ENCODE results near the gene GMEB2. TPM values are rescaled to one million over a fixed set of nuclear protein-coding genes. Genes with fewer than 3 reads are reported as not detected.
"Not testable (repeated sequence)": the region's sequence is repeated elsewhere in the genome, so short reads cannot be mapped to it uniquely, and the experiment has no call there.

Gene GMEB2
- total RNA-seq, 1 experiment from 2014 or later, result 19.7 TPM

DNA sequence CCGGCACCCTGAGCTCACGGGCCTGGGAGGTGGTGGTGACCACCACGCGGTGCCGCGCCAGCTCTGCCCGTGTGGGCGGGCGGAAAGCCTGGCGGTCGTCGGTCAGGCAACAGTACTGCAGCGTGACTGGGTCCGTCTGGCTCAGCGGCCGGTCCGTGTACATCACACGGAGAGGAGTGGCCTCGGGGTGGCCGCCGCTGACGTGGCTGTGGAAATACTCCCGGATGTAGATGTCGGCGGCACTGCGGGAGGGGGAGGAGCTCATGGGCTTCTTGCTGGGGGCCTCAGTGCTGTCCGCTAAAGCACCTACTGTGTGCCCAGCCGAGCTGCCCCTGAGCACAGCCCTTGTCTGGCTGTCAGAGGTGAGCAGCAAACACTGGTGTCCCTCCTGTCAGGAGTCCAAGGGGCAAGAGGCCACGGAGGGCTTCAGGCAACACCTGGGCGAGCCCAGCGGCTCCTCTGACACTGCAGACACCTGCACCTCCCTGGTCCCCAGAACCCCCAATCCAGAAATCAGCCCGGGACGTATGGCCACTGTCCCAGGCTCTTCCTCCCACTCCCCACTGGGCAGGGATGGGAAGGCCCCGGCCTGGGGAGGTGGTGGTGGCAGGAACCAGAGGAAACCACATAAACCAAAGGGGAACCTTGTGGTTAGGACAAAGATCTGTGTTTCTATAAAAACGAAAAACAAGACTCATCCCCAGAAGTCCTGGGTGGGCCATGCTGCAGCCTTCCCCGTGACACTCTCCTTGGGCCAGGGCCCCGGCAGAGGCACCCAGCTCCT, 59.3 kb downstream of the GMEB2 start:
- no peak for DNase-seq (ENCODE audit: low spot score)

DNA sequence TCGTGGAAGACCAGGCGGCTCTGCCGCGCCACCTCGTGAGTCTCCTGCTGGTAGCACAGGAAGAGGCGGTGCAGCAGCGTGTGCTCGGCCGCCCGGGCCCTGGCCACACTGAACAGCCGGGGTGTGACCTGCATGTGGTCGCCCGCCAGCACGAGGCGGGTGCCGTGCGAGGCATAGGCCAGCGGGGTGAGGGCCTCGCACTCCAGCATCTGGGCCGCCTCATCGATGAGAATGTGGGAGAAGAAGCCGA, 59.8 kb downstream of the GMEB2 start:
- DNase-seq (ENCODE audit: low spot score), result no peak
- in situ Hi-C loops (cut with HindIII; ENCODE audit: low sequenced_read_pairs), result no loop called here

More for the DNA sequence above, 59.3 kb downstream of the GMEB2 start:
- in situ Hi-C loops (cut with HindIII; ENCODE audit: low sequenced_read_pairs), result no loop called here

DNA sequence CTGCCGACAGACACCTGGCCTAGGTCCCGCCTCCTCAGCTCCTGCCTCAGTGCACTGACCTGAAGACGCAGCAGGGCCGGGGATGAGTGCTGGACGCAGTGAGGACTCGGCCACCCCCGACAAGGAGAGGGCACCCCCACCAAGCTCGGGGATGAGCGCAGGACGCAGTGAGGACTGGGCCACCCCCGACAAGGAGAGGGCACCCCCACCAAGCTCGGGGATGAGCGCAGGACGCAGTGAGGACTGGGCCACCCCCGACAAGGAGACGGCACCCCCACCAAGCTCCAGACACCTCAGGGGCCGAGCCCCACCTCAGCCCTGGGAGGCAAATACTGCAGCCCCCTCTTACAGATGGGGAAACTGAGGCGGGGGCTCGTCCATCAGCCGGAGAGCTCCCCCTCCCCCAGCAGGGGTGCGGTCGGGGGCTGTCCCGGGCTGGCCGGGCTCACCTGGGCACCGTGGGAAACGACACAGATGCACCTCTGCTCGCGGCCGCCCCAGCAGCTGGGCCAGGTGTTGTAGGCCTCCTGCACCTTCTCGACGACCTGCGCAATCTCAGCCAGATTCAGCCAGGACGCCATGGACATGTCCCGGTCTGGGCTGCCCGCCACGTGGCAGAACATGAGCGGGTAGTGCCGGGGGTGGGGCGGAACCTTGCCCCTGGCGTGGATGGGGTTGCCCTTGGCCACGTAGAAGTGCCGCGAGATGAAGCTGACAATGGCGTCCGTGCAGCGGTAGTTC, 60.3 kb downstream of the GMEB2 start:
- in situ Hi-C loops (cut with HindIII; ENCODE audit: low sequenced_read_pairs), result no loop called here
- DNase-seq (ENCODE audit: low spot score), result no peak

DNA sequence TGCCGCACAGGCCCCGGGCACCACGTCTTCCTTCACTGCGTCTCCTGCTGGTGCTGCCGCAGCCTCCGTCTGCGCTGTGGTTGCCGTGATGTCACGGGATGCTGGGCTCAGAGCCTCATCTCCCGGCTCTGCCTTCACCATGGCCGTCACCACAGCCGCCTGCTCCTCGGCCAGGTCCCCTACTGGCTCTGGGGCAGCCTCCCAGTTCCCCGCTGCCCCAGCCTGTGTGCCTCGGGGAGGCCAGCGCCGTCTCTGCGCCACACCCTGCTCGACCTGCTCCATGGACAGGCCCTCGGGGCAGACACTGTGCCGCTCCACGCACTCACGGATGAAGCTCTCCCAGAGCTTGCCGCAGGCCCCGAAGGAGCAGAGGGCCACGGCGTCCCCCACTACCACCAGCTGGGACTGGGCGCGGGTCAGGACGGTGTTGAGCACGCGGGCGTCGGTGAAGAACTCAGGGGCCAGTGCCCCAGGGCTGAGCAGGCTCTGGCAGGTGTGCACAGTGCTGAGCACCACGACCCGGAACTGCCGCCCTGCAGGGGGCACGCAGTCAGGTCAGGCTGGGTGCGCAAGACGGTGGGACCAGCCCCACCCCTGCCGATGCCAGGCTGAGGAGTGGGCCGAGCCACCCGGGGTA, 61.1 kb downstream of the GMEB2 start:
- in situ Hi-C loops (cut with HindIII; ENCODE audit: low sequenced_read_pairs), result no loop called here

DNA sequence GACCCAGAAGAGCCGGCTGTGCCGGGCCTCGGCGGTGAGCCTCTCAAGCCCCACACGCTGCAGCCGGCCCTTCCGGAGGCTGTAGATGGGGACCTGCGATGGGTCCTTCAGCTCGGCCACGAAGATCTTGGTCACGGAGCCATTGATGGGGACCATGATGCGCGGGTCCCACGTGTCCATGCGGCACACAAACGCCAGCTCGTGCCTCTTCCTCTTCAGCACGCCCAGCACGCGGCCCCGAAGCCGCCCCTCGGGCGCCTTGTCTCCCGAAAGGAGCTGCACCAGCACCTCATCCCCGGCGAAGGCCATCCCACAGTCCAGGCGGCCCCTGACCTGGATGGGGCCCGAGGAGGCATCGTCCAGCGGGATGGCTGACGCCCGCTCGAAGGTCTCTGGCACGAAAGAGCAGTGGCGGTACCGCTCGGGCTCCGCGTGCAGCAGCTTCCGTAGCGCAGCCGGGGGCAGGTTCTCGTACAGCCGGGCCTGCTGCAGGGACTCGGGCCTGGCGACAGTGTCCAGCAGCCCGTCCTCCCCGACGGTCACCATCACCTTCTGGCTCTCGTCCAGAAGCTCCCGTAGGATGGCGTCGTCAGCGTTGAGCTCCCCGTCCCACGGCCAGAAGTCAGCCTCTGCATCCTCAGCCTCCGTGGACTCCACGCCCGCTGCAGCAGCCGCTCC, 61.7 kb downstream of the GMEB2 start:
- no peak for DNase-seq (ENCODE audit: low spot score)
- in situ Hi-C loops (cut with HindIII; ENCODE audit: low sequenced_read_pairs), result no loop called here

More for the DNA sequence above, 61.1 kb downstream of the GMEB2 start:
- DNase-seq (ENCODE audit: low spot score), result peak; percentile 12

DNA sequence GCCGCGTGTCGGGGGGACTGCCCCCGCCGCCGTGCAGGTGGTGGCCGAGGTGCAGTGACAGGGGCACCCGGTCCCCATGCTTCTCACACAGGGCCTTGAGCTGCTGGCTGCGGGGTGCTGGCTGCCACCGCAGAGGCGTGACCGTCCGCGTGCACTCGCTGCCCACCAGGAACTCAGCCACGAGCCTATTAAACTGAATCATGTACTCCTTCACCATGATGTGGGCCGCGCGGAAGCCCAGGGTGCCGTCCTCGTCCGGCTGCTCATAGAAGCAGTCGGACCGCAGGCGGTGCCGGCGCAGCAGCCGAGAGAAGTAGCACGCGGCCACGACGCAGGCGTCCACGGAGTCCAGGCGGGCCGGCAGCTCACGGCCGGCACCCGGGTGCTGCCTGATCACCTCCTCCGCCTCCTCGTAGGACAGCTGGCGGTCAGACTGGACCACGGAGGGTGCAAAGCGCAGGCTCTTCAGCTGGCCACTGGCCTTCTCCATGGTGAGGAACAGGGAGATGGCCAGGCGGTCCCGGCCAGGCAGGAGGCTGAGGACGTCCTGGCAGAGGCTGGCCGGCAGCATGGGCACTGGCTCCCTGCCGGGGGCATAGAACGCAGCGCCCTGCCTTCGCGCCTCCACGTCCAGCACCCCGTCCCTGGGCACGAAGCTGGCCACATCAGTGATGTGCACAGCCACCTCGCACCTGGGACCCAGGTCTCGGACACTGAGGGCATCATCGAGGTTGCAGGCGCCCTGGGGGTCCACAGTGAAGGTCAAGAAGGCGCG, 62.7 kb downstream of the GMEB2 start:
- in situ Hi-C loops (cut with HindIII; ENCODE audit: low sequenced_read_pairs), result no loop called here

DNA sequence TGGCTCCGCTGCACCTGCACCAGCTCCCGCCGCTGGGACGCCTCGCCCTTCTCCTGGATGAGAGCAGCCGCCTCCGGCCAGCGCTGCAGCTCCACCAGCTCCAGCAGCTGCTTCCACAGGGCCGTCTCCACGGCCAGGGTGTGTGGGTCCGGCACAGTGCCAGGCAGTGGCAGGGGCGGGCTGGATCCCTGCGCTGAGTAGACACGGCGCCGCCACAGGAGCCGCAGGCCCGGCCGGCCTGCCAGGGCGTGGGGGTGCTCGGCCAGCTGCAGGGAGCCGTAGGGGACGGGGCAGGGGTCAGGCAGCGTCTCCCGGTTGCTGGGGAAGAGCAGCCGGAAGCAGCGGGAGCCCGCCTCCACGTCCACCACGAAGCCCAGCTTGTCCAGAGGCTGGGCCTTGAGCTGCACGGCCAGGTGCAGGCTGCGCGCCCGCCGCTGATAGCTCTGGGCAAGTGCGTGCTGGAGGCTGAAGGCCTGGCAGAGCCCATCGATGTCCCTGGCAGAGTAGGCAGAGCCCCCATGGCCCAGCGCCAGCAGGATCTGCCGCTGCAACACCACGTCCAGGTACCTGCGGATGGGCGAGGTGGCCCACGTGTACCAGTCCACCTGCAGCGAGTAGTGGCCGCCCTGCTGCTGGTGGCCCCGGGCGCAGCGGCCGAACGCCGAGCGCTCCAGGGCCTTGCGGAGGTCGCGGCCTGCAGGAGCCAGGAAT, 63.5 kb downstream of the GMEB2 start:
- no peak for DNase-seq (ENCODE audit: low spot score)
- in situ Hi-C loops (cut with HindIII; ENCODE audit: low sequenced_read_pairs), result no loop called here

More for the DNA sequence above, 62.7 kb downstream of the GMEB2 start:
- DNase-seq (ENCODE audit: low spot score), result no peak

DNA sequence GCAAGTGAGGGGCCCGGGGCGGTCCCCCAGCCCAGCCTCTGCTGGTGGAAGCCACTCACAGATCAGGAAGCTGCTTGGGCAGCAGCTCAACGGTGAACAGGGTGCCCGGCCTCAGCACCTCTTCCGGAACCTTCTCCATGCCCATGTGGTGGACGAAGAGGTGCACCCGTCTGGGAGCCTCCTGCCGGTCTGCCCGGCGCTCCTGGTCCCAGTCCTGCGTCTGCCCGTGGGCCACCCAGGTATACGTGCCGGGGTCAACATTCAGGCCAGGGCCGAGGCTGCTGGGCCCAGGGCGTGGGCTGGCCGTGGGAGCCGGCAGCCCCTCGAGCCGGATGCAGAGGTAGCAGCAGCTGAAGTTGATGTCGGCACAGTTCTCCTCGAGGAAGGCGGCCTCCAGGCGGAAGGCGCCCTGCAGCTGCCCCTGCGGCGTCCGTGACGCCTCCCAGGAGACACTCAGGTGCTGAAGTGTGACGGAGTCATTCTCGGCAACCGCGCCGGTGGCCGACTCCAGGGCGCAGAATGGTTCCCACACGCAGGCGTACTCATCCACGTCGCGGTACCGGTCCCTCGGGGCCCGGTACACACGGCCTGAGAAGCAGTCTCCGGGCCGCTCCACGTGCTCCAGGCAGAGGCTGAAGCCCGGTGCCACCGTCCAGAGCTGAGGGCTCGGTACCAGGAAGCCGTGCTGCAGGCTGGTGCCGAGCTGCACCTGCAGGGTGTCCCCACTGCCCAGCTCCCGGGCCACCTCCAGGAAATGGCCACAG, 64.3 kb downstream of the GMEB2 start:
- no peak for DNase-seq (ENCODE audit: low spot score)
- in situ Hi-C loops (cut with HindIII; ENCODE audit: low sequenced_read_pairs), result no loop called here

DNA sequence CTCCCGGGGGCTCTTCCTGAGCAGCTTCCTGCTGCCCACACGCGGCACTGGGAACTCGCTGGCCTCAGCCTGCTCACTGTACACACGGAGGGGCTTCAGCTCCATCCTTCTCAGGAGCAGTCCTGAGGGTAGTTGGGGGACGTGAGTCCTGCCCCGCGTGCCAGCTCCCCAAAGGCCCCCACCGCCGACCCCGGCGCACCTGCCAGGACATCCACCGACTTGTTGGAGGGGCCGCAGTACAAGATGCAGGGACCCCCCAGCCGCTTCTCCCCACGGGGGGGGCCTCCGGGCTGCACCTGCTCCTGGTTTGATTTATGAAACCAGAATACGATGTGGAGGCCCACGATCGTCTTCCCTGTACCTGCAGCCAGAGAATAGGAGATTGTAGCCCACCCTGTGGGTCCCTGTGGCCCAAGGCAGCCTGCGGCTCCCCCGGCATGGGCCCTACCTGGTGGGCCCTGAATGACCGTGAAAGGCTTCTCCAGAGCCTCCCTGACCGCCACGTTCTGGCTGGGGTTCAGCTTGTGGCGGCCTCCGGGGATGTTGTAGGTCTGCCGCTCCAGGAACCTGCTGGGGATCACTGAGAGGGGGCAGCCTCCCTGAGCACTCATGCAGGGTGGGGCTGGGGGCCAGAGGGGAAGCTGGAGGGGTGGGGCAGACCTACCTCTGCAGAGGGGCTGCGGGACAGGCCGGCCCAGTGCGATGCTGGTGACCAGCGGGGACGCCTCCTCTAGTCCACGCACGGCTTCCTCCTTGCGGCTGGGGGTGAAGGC, 65.1 kb downstream of the GMEB2 start:
- DNase-seq (ENCODE audit: low spot score), result no peak
- in situ Hi-C loops (cut with HindIII; ENCODE audit: low sequenced_read_pairs), result no loop called here

DNA sequence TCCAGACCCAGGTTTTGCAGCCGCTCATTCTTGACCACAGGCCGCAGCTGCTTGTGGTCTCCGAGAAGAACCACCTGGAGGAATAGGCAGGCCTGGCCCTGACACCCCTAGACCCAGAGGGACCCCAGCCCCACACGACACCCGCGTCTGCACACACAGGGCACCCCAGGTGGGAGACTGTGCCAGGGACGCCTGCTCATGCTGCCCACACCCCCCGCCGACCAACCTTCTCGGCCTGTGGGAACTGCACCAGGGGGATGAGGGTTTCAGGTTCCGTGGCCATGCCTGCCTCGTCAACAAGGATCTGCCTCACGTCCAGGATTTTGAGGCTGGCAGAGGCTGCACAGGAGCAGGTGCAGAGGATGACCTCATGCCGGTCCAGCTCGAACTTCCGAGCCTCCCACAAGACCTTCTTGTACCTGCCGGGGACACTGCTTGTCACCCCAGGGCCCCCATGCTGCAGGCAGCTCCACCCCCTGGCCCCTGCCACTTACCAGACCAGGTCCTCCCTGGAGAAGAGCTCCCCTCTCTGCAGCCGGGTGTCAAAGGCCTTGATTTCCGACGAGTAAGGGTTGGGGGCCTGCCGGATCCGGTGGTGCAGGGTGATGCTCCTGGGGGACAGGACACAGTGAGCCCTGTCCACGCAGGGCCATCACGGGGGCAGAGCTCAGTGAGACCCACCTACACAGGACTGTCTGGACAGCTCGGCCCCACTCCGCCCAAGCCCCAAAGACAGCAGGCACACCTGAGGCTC, 65.9 kb downstream of the GMEB2 start:
- in situ Hi-C loops (cut with HindIII; ENCODE audit: low sequenced_read_pairs), result no loop called here

DNA sequence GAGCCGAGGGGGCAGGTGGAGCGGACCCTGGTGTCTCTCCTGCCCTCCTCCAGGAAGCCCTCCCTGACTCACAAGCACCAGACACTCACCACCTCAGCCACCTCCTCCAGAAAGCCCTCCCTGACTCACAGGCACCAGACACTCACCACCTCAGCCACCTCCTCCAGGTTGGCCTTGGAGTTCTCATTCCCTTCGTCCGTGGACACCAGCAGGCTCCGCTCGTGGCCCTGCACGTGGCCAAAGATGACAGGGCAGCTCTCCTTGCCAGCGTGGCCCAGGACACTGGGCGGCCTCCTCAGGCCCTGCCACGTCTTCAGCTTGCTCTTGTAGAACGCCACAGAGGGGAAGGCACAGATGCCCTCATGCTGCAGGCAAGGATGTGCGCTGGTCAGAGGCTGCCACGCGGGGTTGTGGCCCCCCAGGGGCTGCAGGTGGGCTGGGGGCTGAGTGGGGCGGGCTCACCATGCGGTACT, 66.5 kb downstream of the GMEB2 start:
- no peak for DNase-seq (ENCODE audit: low spot score)
- in situ Hi-C loops (cut with HindIII; ENCODE audit: low sequenced_read_pairs), result no loop called here

More for the DNA sequence above, 65.9 kb downstream of the GMEB2 start:
- DNase-seq (ENCODE audit: low spot score), result no peak

DNA sequence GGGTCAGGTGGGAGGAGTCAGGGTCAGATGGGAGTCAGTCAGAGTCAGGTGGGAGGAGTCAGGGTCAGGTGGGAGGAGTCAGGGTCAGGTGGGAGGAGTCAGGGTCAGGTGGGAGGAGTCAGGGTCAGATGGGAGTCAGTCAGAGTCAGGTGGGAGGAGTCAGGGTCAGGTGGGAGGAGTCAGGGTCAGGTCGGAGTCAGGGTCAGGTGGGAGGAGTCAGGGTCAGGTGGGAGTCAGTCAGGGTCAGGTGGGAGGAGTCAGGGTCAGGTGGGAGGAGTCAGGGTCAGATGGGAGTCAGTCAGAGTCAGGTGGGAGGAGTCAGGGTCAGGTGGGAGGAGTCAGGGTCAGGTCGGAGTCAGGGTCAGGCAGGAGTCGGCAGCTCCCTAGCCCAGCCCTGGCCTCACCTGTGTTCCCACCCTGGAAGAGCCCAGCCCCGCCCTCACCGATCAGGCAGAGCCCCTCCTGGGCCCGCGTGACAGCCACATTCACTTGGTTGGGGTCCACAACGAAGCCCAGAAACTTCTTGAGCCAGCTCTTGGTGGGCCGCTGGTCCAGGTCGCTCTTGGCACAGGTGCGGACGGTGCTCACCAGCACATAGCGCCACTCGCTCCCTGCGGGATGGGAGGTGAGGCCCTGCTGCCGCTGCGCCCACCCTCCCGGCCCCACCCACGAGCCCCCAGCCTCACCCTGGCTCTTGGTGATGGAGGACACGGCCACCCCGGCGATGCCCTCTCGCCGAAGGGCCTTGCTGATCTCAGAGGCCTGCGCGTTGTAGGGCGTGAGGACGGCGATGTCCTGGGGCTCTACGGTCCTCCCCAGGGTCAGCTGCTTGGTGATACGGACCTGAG, 67.2 kb downstream of the GMEB2 start:
- in situ Hi-C loops (cut with HindIII; ENCODE audit: low sequenced_read_pairs); DNase-seq (ENCODE audit: low spot score): not testable (repeated sequence)

DNA sequence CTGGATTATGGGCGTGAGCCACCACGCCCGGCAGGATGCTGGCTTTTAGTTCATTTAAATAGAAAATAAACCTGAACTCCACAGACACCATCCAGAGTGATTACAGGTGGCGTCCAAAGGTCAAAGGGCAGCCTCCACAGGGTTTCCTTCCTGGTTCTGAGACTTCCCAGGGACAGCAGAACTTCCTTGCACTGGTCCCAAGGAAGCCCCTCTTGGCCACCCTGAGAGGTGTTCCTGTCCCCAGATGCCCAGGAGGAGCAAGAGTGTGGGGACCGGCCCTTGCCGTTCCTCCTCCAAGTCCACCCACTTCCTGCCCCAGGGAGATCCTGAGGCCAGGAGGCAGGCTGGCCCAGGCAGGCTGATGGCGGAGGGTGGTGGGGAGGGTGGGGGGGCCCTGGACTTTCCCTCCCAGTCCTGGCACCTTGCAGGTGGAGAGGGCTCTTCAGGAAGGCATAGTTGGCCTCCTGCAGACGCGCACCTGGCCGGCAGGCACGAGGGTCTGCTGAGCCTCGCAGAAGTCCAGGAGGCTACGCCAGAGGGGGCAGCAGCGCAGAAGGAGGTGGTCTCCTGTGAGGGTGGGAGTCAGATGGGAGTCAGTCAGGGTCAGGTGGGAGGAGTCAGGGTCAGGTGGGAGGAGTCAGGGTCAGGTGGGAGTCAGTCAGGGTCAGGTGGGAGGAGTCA, 68.0 kb downstream of the GMEB2 start:
- in situ Hi-C loops (cut with HindIII; ENCODE audit: low sequenced_read_pairs), result no loop called here
- no peak for DNase-seq (ENCODE audit: low spot score)

DNA sequence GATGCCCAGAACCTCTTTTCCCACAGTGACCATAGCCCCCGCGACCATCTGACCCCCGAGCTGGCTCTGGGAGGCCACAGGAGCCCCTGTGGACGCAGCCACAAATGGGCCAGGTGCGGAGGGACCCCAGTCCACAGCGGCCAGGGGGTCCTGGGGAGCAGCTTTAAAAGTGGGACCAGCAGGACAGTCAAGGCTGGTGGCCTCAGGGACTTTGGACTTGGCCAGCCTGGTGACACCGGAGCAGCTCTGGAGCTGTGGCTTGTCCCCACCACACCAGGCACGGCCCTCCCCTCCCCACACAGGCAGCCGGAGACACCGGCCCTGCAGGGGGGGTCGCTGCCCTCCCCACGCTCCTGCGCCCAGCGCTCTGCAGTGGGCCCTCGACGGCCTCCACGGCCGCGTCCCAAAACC, 69.4 kb downstream of the GMEB2 start:
- in situ Hi-C loops (cut with HindIII; ENCODE audit: low sequenced_read_pairs), result no loop called here
- DNase-seq (ENCODE audit: low spot score), result no peak

DNA sequence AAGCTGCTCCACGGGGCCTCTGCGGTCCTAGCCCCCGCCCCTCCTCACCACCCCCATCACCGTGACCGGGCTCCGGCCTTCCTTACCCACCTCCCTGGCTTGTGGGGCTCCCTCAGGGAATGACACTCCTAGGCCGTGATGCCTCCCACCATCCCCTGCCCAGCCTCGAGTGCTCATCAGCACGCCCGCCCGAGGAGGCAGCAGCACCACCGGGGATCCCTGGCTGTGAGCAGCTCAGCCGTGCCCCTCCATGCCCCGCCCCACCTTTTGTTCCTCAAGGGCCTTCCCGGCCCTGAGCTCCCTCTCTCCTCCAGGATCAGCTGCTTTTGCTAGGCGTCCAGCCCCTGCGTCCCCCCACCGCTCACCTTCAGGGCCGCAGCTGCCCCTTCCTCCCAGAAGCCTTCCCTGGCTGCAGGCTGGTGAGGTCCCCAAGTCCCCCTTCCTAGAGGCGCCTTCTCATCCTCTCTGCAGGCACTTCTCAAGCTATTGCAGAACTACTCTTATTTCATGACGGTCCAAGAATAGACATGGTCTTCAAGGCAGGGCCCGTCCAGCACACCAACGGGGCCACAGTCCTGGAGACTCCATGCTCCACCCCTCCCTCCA, 69.9 kb downstream of the GMEB2 start:
- no peak for DNase-seq (ENCODE audit: low spot score)
- in situ Hi-C loops (cut with HindIII; ENCODE audit: low sequenced_read_pairs), result no loop called here

All from G401 (cell line).